Prostate gland (tissue), 2 donors: Measurements from ENCODE around the gene GPR179. TPM values are rescaled to one million over a fixed set of nuclear protein-coding genes. Genes with fewer than 3 reads are reported as not detected.
A peak's percentile ranks its signal among the peaks of the same experiment; 100 is the strongest.

Experiments used
- DNase-seq: peaks from one replicate; pipeline ENCODE4 v3.0.0-alpha.2; 2019; ENCODE audit warnings: low spot score
- H3K27ac ChIP-seq, 2 donors: fragments of 200-600 bp; sonication (generic); 2 replicates each; pipeline ENCODE4 v1.5.1; 2017 to 2019
- H3K27me3 ChIP-seq: fragments of 200-600 bp; sonication (generic); replicated peaks from 2 replicates; pipeline ENCODE4 v1.5.1; 2019; ENCODE audit not compliant: insufficient read depth
- H3K36me3 ChIP-seq, 2 donors: fragments of 200-600 bp; sonication (generic); 1 replicate in 1 of 2; 2 replicates in 1 of 2; pipeline versions ENCODE4 v1.5.1 to v1.8.1; 2017 to 2019
- H3K4me1 ChIP-seq: fragments of 200-600 bp; sonication (generic); replicated peaks from 2 replicates; pipeline ENCODE4 v1.5.1; 2019
- H3K4me3 ChIP-seq, 2 donors: fragments of 200-600 bp; sonication (generic); 2 replicates each; pipeline ENCODE4 v1.5.1; 2017 to 2019
- H3K9me3 ChIP-seq: fragments of 200-600 bp; sonication (generic); 2 replicates; pipeline ENCODE4 v1.5.1; 2017
- POLR2A ChIP-seq: fragments of 450-650 bp; IDR thresholded peaks from one replicate; pipeline ENCODE4 v1.6.1; 2016; ENCODE audit warnings: antibody characterized with exemption, mild to moderate bottlenecking
- POLR2AphosphoS5 ChIP-seq: sonication (generic); formaldehyde crosslinking; IDR thresholded peaks from one replicate; pipeline ENCODE4 v1.6.1; 2017; ENCODE audit warnings: antibody characterized with exemption
- WGBS: methylation state at CpG from one replicate; pipeline ENCODE4 v1.1.5; 2018; 5-methylcytosine and 5-hydroxymethylcytosine counted together
- intact Hi-C: fragments of 100-400 bp; cut with DNase I; formaldehyde crosslinking; loops from one replicate; pipeline ENCODE4 v1.14.2; 2022
- total RNA-seq, 2 donors: library from RNA; depleted of rRNA; stranded (reverse); fragments of >200 nt; gene quantifications; one replicate each; pipeline ENCODE4 v1.1.0, GENCODE V29; 2016
- TF ChIP-seq, protein P1 (sequence below), 4 experiments: fragments of 200-600 bp in 2 of 4; fragments of 450-650 bp in 2 of 4; sonication (generic) in 2 of 4; IDR thresholded peaks; 1 replicate in 3 of 4; 2 replicates in 1 of 4; pipeline ENCODE4 v1.5.1; 2016 to 2019; ENCODE audit warnings: antibody characterized with exemption in 4 of 4, mild to moderate bottlenecking in 2 of 4, moderate library complexity in 2 of 4

The GPR179 gene
- total RNA-seq, 2 donors from 2014 or later = 0.14 to 0.40 TPM

DNA sequence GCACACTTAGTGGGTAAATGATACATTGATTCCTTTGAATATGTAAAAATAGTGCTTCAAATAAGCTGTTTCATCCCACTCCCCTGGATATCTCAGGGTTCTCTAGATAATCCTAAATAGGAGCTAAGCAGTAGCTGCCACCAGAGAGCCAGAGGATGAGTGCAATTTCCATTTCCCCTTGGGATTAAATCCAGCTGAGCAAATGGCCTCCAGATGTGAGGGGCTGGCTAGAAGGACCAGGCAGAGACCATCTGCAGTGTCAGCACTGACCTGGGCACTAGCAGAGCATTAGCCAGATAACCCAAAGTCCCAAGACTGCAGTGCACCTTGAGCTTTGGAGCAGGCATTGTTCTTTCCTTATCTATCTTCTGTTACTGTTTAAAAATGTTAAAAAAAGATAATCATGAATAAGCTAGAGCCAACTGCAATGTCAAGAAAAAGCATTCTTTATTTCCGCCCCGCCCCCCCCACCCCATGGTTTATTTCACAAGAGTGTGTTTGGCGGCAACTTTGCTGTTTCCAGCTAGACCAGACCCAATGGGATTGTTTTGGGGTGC lies 19.5 kb downstream of the GPR179 start:
- DNase-seq = no peak
- 73% methylated on average over 3 of the region's 3 CpGs for WGBS

DNA sequence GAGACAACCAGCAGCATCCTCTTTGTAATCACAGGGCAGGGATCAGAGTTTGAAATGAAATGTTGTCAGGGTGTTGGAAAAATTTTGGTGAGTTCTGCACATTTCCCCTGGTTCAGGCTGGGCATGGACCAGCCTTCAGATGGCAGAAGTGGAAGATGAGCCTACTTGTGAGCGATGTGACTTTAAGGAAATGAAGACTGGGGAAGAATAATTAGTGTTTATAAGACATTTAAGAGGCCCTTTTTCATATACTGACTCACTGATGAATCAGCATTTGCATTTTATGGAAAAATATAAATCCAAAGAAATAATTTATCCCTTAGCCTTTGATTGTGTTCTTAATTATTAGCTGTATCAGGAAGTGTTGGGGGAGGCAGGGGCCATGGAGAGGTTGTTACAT lies 20.9 kb downstream of the GPR179 start:
- no peak for DNase-seq
- Histone ChIP-seq H3K9me3 (no peaks in the 10 kb centered on the region), H3K4me3 (no peak overlapping the region), H3K27ac (no peak overlapping the region), H3K4me1 (no peaks in the 10 kb centered on the region), H3K27me3 (no peaks in the 10 kb centered on the region), H3K36me3 (no peaks in the 10 kb centered on the region)
- WGBS = 100% methylated on average over 1 of the region's 1 CpG
- TF ChIP-seq, protein P1, sequence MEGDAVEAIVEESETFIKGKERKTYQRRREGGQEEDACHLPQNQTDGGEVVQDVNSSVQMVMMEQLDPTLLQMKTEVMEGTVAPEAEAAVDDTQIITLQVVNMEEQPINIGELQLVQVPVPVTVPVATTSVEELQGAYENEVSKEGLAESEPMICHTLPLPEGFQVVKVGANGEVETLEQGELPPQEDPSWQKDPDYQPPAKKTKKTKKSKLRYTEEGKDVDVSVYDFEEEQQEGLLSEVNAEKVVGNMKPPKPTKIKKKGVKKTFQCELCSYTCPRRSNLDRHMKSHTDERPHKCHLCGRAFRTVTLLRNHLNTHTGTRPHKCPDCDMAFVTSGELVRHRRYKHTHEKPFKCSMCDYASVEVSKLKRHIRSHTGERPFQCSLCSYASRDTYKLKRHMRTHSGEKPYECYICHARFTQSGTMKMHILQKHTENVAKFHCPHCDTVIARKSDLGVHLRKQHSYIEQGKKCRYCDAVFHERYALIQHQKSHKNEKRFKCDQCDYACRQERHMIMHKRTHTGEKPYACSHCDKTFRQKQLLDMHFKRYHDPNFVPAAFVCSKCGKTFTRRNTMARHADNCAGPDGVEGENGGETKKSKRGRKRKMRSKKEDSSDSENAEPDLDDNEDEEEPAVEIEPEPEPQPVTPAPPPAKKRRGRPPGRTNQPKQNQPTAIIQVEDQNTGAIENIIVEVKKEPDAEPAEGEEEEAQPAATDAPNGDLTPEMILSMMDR (IDR thresholded peaks at IDR 0.05) = no peak
- TF ChIP-seq POLR2AphosphoS5 = no peak
- TF ChIP-seq POLR2A = no peak
- intact Hi-C loops = no loop called here

More for the DNA sequence above, 19.5 kb downstream of the GPR179 start:
- no peaks in the 10 kb centered on the region for H3K9me3 ChIP-seq
- no peak overlapping the region for H3K27ac ChIP-seq
- TF ChIP-seq POLR2A (no peak), POLR2AphosphoS5 (no peak)
- TF ChIP-seq, protein P1 (IDR thresholded peaks at IDR 0.05) = no peak
- no peaks in the 10 kb centered on the region for H3K36me3 ChIP-seq
- H3K4me1 ChIP-seq = no peaks in the 10 kb centered on the region
- no peak overlapping the region for H3K4me3 ChIP-seq
- no peaks in the 10 kb centered on the region for H3K27me3 ChIP-seq
- intact Hi-C loops = no loop called here

- DNase-seq = no peak
- Histone ChIP-seq H3K36me3 (no peaks in the 10 kb centered on the region), H3K9me3 (no peaks in the 10 kb centered on the region), H3K27me3 (no peaks in the 10 kb centered on the region), H3K4me3 (no peak overlapping the region), H3K4me1 (no peaks in the 10 kb centered on the region), H3K27ac (no peak overlapping the region)
- intact Hi-C loops = no loop called here
- WGBS = 23% methylated on average over 8 of the region's 8 CpGs
- no peak for TF ChIP-seq POLR2AphosphoS5
- TF ChIP-seq POLR2A = no peak
- TF ChIP-seq, protein P1 (IDR thresholded peaks at IDR 0.05) = peak in 2 of 4 experiments; percentile 36 to 58
Observed at GRCh38 chr17:38322156-38322779, 21.5 kb downstream of the GPR179 start.

DNA sequence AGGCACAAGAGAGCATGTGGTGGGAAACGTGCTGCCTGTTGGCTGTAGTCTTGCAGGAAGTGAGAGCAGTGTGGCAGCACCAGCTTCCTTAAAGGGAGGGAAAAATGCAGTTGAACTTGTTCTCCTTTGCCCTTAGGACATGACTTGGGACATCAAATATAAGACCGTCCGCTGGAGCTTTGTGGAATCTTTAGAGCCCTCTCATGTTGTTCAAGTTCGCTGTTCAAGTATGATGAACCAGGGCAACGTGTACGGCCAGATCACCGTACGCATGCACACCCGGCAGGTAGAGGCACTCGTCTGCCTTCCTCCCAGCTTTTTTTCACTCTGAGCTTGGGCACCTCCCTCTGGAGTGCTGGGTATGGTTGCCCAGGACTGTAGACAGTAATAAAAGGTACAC lies 23.3 kb downstream of the GPR179 start:
- Histone ChIP-seq H3K4me3 (no peak overlapping the region), H3K36me3 (no peaks in the 10 kb centered on the region), H3K9me3 (no peaks in the 10 kb centered on the region), H3K27me3 (no peaks in the 10 kb centered on the region), H3K4me1 (no peaks in the 10 kb centered on the region), H3K27ac (peak overlapping the region; percentile 21 to 38)
- peak; percentile 67 for DNase-seq
- WGBS = 45% methylated on average over 10 of the region's 10 CpGs
- intact Hi-C loops = no loop called here
- no peak for TF ChIP-seq POLR2A
- TF ChIP-seq POLR2AphosphoS5 = peak; percentile 70

GRCh38 chr17:38317081-38317480 lies 26.7 kb downstream of the GPR179 start:
- no peak overlapping the region for H3K27ac ChIP-seq
- WGBS = 77% methylated on average over 3 of the region's 3 CpGs
- no peaks in the 10 kb centered on the region for H3K9me3 ChIP-seq
- no peak for DNase-seq
- H3K4me3 ChIP-seq = no peak overlapping the region
- H3K27me3 ChIP-seq = no peaks in the 10 kb centered on the region
- intact Hi-C loops = no loop called here
- no peaks in the 10 kb centered on the region for H3K36me3 ChIP-seq
- TF ChIP-seq, protein P1 (IDR thresholded peaks at IDR 0.05) = no peak
- TF ChIP-seq POLR2AphosphoS5 = no peak
- no peak for TF ChIP-seq POLR2A
- H3K4me1 ChIP-seq = no peaks in the 10 kb centered on the region
